ENCODE measurements around the gene FCN2. TPM values are rescaled to one million over a fixed set of nuclear protein-coding genes. Genes with fewer than 3 reads are reported as not detected.

FCN2 gene
- total and polyA plus RNA-seq, 9 of the 15 experiments (the other 6 are each of a cell fraction or from before 2014, with no cell fraction given), result not detected

- no peak for DNase-seq (ENCODE audit: extremely low read depth in 1 of 4, low spot score in 3 of 4)
- no peak overlapping the region for H3K4me3 ChIP-seq
- no TSS peak for BruUV-seq (replicated peaks)
- in situ Hi-C loops (cut with MboI), result no loop called here
- ChIA-PET CTCF (ENCODE audit: low intra/inter-chr PET ratio) (no interaction called here), POLR2A (interaction anchor here (1.3 kb wide), 1 partner anchor 8 kb away, joined by 3 read pairs; no protein-coding TSS in a partner anchor)
- no peaks in the 10 kb centered on the region for H3K9me3 ChIP-seq (replicated peaks; ENCODE audit: control insufficient read depth, insufficient read depth, low read depth, low read length)
- no peaks in the 10 kb centered on the region for H3K36me3 ChIP-seq (ENCODE audit: control insufficient read depth, insufficient read depth, low read length)
- FAIRE-seq, result no peak
- H3K9ac ChIP-seq (ENCODE audit: insufficient read depth in 1 of 2, low read depth in 2 of 2, low read length in 2 of 2), result no peak overlapping the region
- 0% methylated on average over 11 of the region's 13 CpGs for WGBS (ENCODE audit: insufficient coverage, low coverage, missing lambda C conversion rate)
- no peak overlapping the region for H3K4me2 ChIP-seq (ENCODE audit: insufficient read depth, low read length)
- H2AFZ ChIP-seq (ENCODE audit: low read depth, low read length), result no peak overlapping the region
- intact Hi-C loops (cut with micrococcal nuclease), result no loop called here
- H3K27me3 ChIP-seq (ENCODE audit: control insufficient read depth in 2 of 2, insufficient read depth in 2 of 2, low read length in 2 of 2), result peaks cover 6 to 38% of the 10 kb centered on the region in 2 experiments; a peak in 4 of 5 replicates
- no peaks in the 10 kb centered on the region for H3K79me2 ChIP-seq (ENCODE audit: control insufficient read depth, insufficient read depth, low read length)
- peaks cover 6% of the 10 kb centered on the region; the same call in 1 of the 2 replicates for H4K20me1 ChIP-seq (replicated peaks; ENCODE audit: control insufficient read depth, insufficient read depth, low read length)
- no peak overlapping the region for H3K27ac ChIP-seq (ENCODE audit: extremely low read depth, low read depth, low read length)
- H3K9me1 ChIP-seq (ENCODE audit: control insufficient read depth, insufficient read depth, low read length), result no peaks in the 10 kb centered on the region
- no peak for ATAC-seq
- peaks cover 0 to 5% of the 10 kb centered on the region in 2 experiments; a peak in 2 of 5 replicates for H3K4me1 ChIP-seq (replicated peaks in 1 of 2; ENCODE audit: control insufficient read depth in 2 of 2, insufficient read depth in 2 of 2, low read length in 2 of 2)
- no peak for TF ChIP-seq SMARCB1 (IDR thresholded peaks at IDR 0.05; ENCODE audit: insufficient read length, low read depth)
- no peak for TF ChIP-seq GTF2A2 (tag; IDR thresholded peaks at IDR 0.05)
- no peak for TF ChIP-seq PRMT5 (CRISPR knock-in tag; IDR thresholded peaks at IDR 0.05)
- TF ChIP-seq RBBP5 (IDR thresholded peaks at IDR 0.05; ENCODE audit: borderline replicate concordance, insufficient read depth, low read length, poor library complexity, severe bottlenecking), result no peak
- TF ChIP-seq KLF10 (CRISPR knock-in tag; IDR thresholded peaks at IDR 0.05), result no peak
- no peak for TF ChIP-seq HDAC6 (IDR thresholded peaks at IDR 0.05; ENCODE audit: low read depth, low read length)
- no peak for TF ChIP-seq SIN3A (IDR thresholded peaks at IDR 0.05; ENCODE audit: borderline replicate concordance in 2 of 2, control insufficient read depth in 1 of 2, low read depth in 2 of 2, low read length in 2 of 2)
- no peak for TF ChIP-seq DIDO1 (tag; IDR thresholded peaks at IDR 0.05; ENCODE audit: low read depth)
- TF ChIP-seq HMG20B (CRISPR knock-in tag; IDR thresholded peaks at IDR 0.05), result no peak
- no peak for TF ChIP-seq NR4A1 (CRISPR knock-in tag; IDR thresholded peaks at IDR 0.05)
- no peak for TF ChIP-seq NR4A1 (tag; IDR thresholded peaks at IDR 0.05)
- no peak for TF ChIP-seq SMAD3 (CRISPR knock-in tag; conservative IDR thresholded peaks at IDR 0.05)
- TF ChIP-seq ZNF644 (tag; IDR thresholded peaks at IDR 0.05; ENCODE audit: low read depth), result no peak
- TF ChIP-seq ELF1 (tag; IDR thresholded peaks at IDR 0.05), result no peak
- TF ChIP-seq TCF7L2 (IDR thresholded peaks at IDR 0.05; ENCODE audit: low read depth, low read length), result no peak
- no peak for TF ChIP-seq IRF2 (CRISPR knock-in tag; IDR thresholded peaks at IDR 0.05)
- TF ChIP-seq TAF1 (IDR thresholded peaks at IDR 0.05; ENCODE audit: control insufficient read depth, extremely low read depth, insufficient read depth, low read length, severe bottlenecking), result no peak
- TF ChIP-seq MTA1 (IDR thresholded peaks at IDR 0.05; ENCODE audit: borderline replicate concordance), result no peak
- no peak for TF ChIP-seq RBM17 (IDR thresholded peaks at IDR 0.05; ENCODE audit: borderline replicate concordance, low read depth, low read length)
- no peak for TF ChIP-seq MCM5 (IDR thresholded peaks at IDR 0.05; ENCODE audit: low read depth)
These were observed 48.9 kb downstream of the FCN2 start for GRCh38 chr9:134929193-134930158.

All from K562 (cell line).